GM18951 (cell line): ENCODE measurements around the gene KLHL29.

Experiments used
- POLR2A ChIP-seq: IDR thresholded peaks from 4 replicates; pipeline ENCODE4 v1.6.1; 2011; ENCODE audit warnings: mild to moderate bottlenecking; ENCODE audit not compliant: insufficient read length, insufficient read depth; ENCODE audit errors: extremely low read depth
- in situ Hi-C: fragments of 300-500 bp; cut with MboI; formaldehyde crosslinking; loops from one replicate; pipeline ENCODE4 v1.12.0; 2022; ENCODE audit warnings: low sequenced_read_pairs, mixed read lengths, inconsistent platforms; ENCODE audit not compliant: unreplicated experiment

The KLHL29 gene

GRCh38 chr2:23425338-23425871 is 40.4 kb downstream of the KLHL29 start:
- in situ Hi-C loops, result no loop called here
- TF ChIP-seq POLR2A, result no peak

DNA sequence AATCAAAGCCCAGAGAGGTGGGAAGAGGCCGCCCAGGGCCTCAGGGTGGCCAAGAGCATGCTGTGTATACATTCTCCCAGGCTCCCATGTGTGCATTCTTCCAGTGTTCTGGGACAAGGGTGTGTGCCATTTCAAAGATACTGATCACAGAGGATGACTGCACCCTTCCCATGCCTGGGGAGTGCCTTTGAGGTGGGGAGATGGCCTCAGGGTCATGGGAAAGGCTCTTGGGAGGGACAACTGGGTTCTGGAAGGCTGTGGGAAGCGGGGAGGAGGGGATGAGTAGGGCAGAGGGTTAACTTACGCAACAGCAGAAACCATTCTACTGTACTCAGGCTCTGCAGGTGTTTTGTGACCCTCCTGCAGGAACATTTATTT is 40.9 kb downstream of the KLHL29 start:
- TF ChIP-seq POLR2A, result no peak
- in situ Hi-C loops, result no loop called here

- in situ Hi-C loops, result no loop called here
- TF ChIP-seq POLR2A, result no peak
These were observed 41.4 kb downstream of the KLHL29 start for GRCh38 chr2:23426263-23426905.

GRCh38 chr2:23427350-23427749 is 42.4 kb downstream of the KLHL29 start:
- in situ Hi-C loops, result no loop called here
- no peak for TF ChIP-seq POLR2A

- in situ Hi-C loops, result no loop called here
- TF ChIP-seq POLR2A, result no peak
These were observed 43.0 kb downstream of the KLHL29 start for GRCh38 chr2:23427976-23428375.

DNA sequence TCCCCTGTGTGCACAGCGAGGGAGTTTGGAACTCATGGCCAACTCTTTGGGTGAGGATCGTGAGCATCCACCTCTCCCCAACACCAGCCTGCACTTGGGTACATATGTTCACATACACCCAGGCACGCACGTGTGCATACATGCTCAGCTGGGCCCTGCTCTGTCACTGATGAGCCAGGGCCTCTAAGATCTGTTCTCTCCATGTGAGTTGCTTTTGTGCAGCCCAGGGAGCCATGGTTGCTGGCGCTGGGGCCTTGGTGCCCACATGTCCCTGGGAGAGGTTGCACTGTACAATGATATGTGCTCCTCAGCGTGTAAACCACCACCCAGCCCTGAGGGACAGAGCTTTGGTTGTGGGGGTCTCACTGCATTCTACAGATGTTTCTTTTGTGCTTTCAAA is 44.1 kb downstream of the KLHL29 start:
- in situ Hi-C loops, result no loop called here
- no peak for TF ChIP-seq POLR2A

DNA sequence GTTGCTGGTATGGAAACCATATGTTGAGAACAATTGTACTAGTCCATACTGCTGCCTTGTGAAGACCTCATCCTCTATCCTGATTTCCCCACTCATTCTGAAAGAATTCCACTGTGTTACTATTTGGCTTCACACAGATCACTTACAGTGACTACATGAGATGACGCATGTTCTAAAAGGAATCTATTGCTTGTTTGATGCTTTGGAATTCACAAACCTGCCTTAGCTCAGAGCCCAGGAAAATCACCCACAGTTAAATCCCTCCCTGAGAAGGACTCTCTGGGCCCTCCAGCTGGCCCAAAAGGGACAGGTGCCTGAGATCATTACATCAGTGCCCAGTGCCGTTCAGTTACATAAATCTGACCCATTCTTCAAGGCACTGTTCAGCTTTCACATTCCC is 45.3 kb downstream of the KLHL29 start:
- no peak for TF ChIP-seq POLR2A
- in situ Hi-C loops, result no loop called here

GRCh38 chr2:23432531-23432930 is 47.6 kb downstream of the KLHL29 start:
- no peak for TF ChIP-seq POLR2A
- in situ Hi-C loops, result no loop called here

DNA sequence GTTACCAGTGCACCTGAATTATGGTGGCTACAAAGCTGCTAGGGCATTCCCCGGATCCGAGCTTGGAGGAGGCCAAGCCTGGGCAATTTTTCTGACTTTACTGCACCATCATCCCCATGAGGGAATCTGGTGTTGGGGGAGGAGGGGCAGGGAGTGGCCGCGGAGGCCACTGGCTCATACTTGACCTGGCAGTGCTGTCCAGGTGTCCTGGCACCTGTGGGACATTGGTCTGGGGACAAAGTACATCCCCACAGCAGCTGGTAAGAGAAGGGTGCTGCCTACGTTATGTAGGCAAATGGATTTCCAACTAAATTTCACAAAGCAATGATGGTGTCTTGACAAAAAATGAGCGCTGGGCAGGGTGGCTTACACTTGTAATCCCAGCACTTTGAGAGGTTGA is 48.3 kb downstream of the KLHL29 start:
- no peak for TF ChIP-seq POLR2A
- in situ Hi-C loops, result no loop called here

- no peak for TF ChIP-seq POLR2A
- in situ Hi-C loops, result no loop called here
These were observed 49.7 kb downstream of the KLHL29 start for GRCh38 chr2:23434721-23435121.

GRCh38 chr2:23435250-23436035 is 50.5 kb downstream of the KLHL29 start:
- no peak for TF ChIP-seq POLR2A
- in situ Hi-C loops, result no loop called here

DNA sequence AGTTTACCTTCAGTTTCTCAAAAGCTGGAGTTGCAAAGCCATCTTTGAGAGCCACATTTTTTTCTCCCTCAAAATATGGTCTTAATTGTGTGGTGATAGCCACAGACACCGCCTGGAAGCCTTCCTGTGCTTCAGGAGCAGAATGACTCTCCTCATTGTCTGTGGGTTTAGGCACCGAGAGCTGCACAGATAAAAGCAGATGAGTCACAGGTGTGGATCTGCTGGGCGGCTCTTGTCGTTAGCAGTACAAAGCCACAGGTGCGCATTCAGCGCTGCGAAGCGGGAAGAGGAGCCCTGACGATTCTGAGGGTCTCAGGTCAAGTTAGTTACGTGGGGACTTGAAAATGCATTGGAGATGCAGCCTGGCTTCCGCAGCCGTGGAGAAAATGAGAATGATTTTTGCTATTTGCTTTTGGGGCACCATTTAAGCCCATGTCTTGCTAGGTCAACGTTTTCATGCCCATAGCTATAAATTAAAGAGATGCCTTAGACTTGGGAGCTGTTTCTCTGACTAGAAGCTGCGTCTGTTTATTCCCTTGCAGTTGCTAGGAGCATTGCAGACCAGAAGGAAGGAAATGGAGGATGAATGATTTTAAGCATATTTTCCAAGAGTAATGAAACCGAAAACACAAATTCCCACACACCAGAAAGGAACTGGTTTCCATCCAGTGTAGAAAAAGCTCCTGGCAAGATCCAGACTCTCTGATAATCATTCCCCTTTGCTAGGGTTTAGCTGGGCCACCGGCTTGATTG is 51.5 kb downstream of the KLHL29 start:
- in situ Hi-C loops, result no loop called here
- TF ChIP-seq POLR2A, result no peak

DNA sequence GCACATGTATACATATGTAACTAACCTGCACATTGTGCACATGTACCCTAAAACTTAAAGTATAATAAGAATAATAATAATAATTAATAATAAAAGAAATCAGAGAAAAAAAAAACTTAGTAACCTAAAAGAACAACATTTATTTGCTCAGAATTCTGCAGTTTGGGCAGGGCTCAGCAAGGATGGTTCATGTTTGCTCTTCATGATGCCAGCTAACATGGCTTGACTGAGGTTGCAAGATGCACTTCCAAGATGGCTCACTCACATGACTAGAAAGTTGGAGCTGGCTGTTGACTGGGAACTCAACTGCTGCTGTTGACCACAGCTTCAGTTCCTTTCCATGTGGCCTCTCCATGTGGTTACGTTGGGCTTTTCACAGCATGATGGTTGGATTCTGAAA is 56.4 kb downstream of the KLHL29 start:
- in situ Hi-C loops, result no loop called here
- TF ChIP-seq POLR2A, result no peak
